Endothelial cell of umbilical vein (primary cell): ENCODE data around the gene RTN3. TPM values are rescaled to one million over a fixed set of nuclear protein-coding genes. Genes with fewer than 3 reads are reported as not detected.

ENCODE experiments used
- BruUV-seq: library from RNA; stranded (reverse); fragments of 400-500 nt; replicated peaks from 2 replicates; lab custom pipeline; 2021; lab: Mats Ljungman, UMichigan
- CTCF ChIA-PET: fragments of 300-600, 350-600 bp; sonication (Branson Sonifier 250); formaldehyde crosslinking; loops from one replicate; lab custom pipeline; 2021; ENCODE audit warnings: antibody characterized with exemption, inconsistent platforms; lab: Charles Lee
- POLR2A ChIA-PET: fragments of 300-600, 350-600 bp; sonication (Branson Sonifier 250); formaldehyde crosslinking; loops from one replicate; lab custom pipeline; 2021; ENCODE audit warnings: antibody characterized with exemption, inconsistent platforms; lab: Charles Lee
- DNase-seq: peaks from one replicate; pipeline ENCODE4 v3.0.0-alpha.2; 2011; ENCODE audit warnings: low read depth, low spot score
- FAIRE-seq: peaks from 2 replicates; lab custom pipeline; 2011; peaks lifted over from hg19 to GRCh38; lab: Jason Lieb, UNC
- H2AFZ ChIP-seq: 2 replicates; pipeline ENCODE4 v1.6.0; 2012; ENCODE audit warnings: low read depth, low read length, control low read depth, inconsistent platforms
- H3K27ac ChIP-seq: 2 replicates; pipeline ENCODE4 v1.5.1; 2011; ENCODE audit warnings: low read depth, mild to moderate bottlenecking, control low read depth, low read length, moderate library complexity; ENCODE audit not compliant: insufficient read depth
- H3K27me3 ChIP-seq, 2 experiments: 2 replicates each; pipeline versions ENCODE4 v1.6.0 to v1.6.1; 2011; ENCODE audit warnings: low read length in 2 of 2, mixed read lengths in 1 of 2; ENCODE audit not compliant: control insufficient read depth in 2 of 2, insufficient read depth in 2 of 2
- H3K36me3 ChIP-seq, 2 experiments: 2 replicates in 1 of 2; 3 replicates in 1 of 2; pipeline ENCODE4 v1.5.1; 2011; ENCODE audit warnings: low read length in 2 of 2, mild to moderate bottlenecking in 1 of 2, moderate library complexity in 1 of 2; ENCODE audit not compliant: control insufficient read depth in 2 of 2, insufficient read depth in 2 of 2; ENCODE audit errors: extremely low read depth in 1 of 2
- H3K4me1 ChIP-seq: 3 replicates; pipeline ENCODE4 v1.5.1; 2011; ENCODE audit warnings: mild to moderate bottlenecking, low read length; ENCODE audit not compliant: control insufficient read depth, insufficient read depth; ENCODE audit errors: extremely low read depth
- H3K4me2 ChIP-seq: 2 replicates; pipeline ENCODE4 v1.6.1; 2011; ENCODE audit warnings: low read length, control low read depth, mixed read lengths; ENCODE audit not compliant: insufficient read depth
- H3K4me3 ChIP-seq, 3 experiments: fragments of 200-600 bp in 1 of 3; sonication (generic), shearing (Covaris generic) in 1 of 3; replicated peaks in 1 of 3; 2 replicates each; pipeline ENCODE4 v1.5.1; 2011 to 2016; ENCODE audit warnings: control low read depth in 3 of 3, low read length in 3 of 3, mild to moderate bottlenecking in 2 of 3, inconsistent platforms in 1 of 3, low read depth in 1 of 3, moderate library complexity in 1 of 3; ENCODE audit not compliant: insufficient read depth in 1 of 3
- H3K79me2 ChIP-seq: 2 replicates; pipeline ENCODE4 v1.6.0; 2012; ENCODE audit warnings: low read length, inconsistent platforms; ENCODE audit not compliant: control insufficient read depth, insufficient read depth
- H3K9ac ChIP-seq: replicated peaks from 2 replicates; pipeline ENCODE3; 2011; ENCODE audit warnings: low read length, control low read depth; ENCODE audit not compliant: insufficient read depth; ENCODE audit errors: extremely low read depth
- H3K9me1 ChIP-seq: replicated peaks from 3 replicates; pipeline ENCODE4 v1.6.0; 2011; ENCODE audit warnings: mild to moderate bottlenecking, low read length; ENCODE audit not compliant: control insufficient read depth, insufficient read depth; ENCODE audit errors: extremely low read depth
- H3K9me3 ChIP-seq: replicated peaks from 2 replicates; pipeline ENCODE4 v1.5.1; 2012; ENCODE audit warnings: low read length, inconsistent platforms; ENCODE audit not compliant: control insufficient read depth, insufficient read depth
- H4K20me1 ChIP-seq: replicated peaks from 2 replicates; pipeline ENCODE3; 2011; ENCODE audit warnings: mild to moderate bottlenecking, low read length; ENCODE audit not compliant: control insufficient read depth, insufficient read depth; ENCODE audit errors: extremely low read depth
- EZH2 ChIP-seq: IDR thresholded peaks from 2 replicates; pipeline ENCODE4 v1.6.1; 2012; ENCODE audit warnings: borderline replicate concordance, low read depth, mild to moderate bottlenecking, moderate library complexity, low read length, inconsistent platforms; ENCODE audit not compliant: severe bottlenecking
- FOS ChIP-seq: IDR thresholded peaks from 2 replicates; pipeline ENCODE4 v1.6.1; 2011; ENCODE audit warnings: mild to moderate bottlenecking, low read length, moderate library complexity, borderline replicate concordance; ENCODE audit not compliant: insufficient read depth
- GATA2 ChIP-seq: IDR thresholded peaks from 2 replicates; pipeline ENCODE4 v1.7.0; 2011; ENCODE audit warnings: low read depth, mild to moderate bottlenecking, moderate library complexity, mixed read lengths, low read length; ENCODE audit not compliant: insufficient read length, insufficient read depth
- JUN ChIP-seq: IDR thresholded peaks from 2 replicates; pipeline ENCODE4 v1.6.1; 2011; ENCODE audit warnings: borderline replicate concordance, low read depth; ENCODE audit not compliant: insufficient read length, insufficient read depth
- MYC ChIP-seq: IDR thresholded peaks from one replicate; pipeline ENCODE4 v1.6.1; 2011; ENCODE audit warnings: mild to moderate bottlenecking, low read depth, low read length
- POLR2A ChIP-seq: IDR thresholded peaks from 2 replicates; pipeline ENCODE4 v1.6.1; 2012; ENCODE audit warnings: low read depth, mild to moderate bottlenecking, control low read depth, low read length
- POLR2AphosphoS5 ChIP-seq: IDR thresholded peaks from 2 replicates; pipeline ENCODE4 v1.6.1; 2012; ENCODE audit warnings: low read depth, mild to moderate bottlenecking, control low read depth, low read length, moderate library complexity; ENCODE audit not compliant: insufficient read depth
- dilution Hi-C: fragments of 300-500 bp; cut with MboI; formaldehyde crosslinking; loops from one replicate; pipeline ENCODE4 v1.15.0; 2019; ENCODE audit warnings: low sequenced_read_pairs; ENCODE audit not compliant: extremely low pct_ligation_motif_present
- intact Hi-C: fragments of 100-400 bp; cut with micrococcal nuclease; formaldehyde crosslinking; loops from one replicate; pipeline ENCODE4 v1.10.0; 2022
- polyA plus RNA-seq, 4 experiments: library from polyadenylated mRNA; depleted of rRNA in 3 of 4; stranded (reverse) in 3 of 4; unstranded in 1 of 4; fragments of >200 nt; gene quantifications; 2 replicates each; pipeline versions ENCODE4 v1.2.1 to v1.2.3, GENCODE V29; 2011 to 2012; ENCODE audit warnings: missing spikeins in 1 of 4
- total RNA-seq: library from RNA; stranded (reverse); gene quantifications from 2 replicates; pipeline ENCODE4 v1.2.3, GENCODE V29; 2021
- TF ChIP-seq, protein P1 (sequence below): IDR thresholded peaks from 2 replicates; pipeline ENCODE4 v1.6.1; 2011; ENCODE audit not compliant: insufficient read depth, insufficient read length
- TF ChIP-seq, protein P2 (sequence below), 2 donors: IDR thresholded peaks; 1 replicate in 1 of 2; 2 replicates in 1 of 2; pipeline ENCODE4 v1.5.1; 2011; ENCODE audit warnings: low read length in 2 of 2, mild to moderate bottlenecking in 2 of 2, moderate library complexity in 2 of 2, control low read depth in 1 of 2, inconsistent platforms in 1 of 2, low read depth in 1 of 2; ENCODE audit not compliant: insufficient read depth in 1 of 2; ENCODE audit errors: extremely low read depth in 1 of 2

Gene RTN3
- total and polyA plus RNA-seq, 2 donors (not counting 3 experiments of a cell fraction or from before 2014, with no cell fraction given): 90.6 to 112 TPM

DNA sequence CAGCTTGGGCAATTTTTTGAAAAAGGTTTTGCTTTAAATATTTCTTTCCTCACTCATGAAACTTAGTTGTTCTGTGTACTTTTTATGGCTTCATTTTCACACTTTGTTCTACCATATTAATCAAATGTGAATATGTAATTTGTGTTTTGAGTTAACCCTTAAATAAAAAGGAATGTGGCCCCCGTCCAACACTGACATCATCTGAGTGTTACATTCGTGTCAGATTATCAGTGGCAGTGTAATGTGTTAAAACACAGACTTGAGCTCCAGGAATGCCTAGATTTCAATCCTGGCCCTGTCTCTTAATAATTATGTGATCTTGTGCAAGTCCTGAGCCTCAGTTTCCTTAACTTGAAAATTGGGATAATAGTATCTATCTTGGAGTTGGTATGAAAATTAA lies 5.6 kb downstream of the RTN3 start:
- Histone ChIP-seq H3K9me1 (no peaks in the 10 kb centered on the region), H3K4me2 (no peak overlapping the region), H3K4me3 (no peak overlapping the region), H3K36me3 (no peaks in the 10 kb centered on the region), H3K27ac (no peak overlapping the region), H3K79me2 (peaks cover 90% of the 10 kb centered on the region), H3K9ac (no peak overlapping the region), H3K9me3 (no peaks in the 10 kb centered on the region), H2AFZ (no peak overlapping the region), H3K4me1 (peaks cover 12% of the 10 kb centered on the region), H3K27me3 (no peaks in the 10 kb centered on the region), H4K20me1 (peaks cover 3% of the 10 kb centered on the region)
- dilution Hi-C loops (no loop called here), intact Hi-C loops (no loop called here)
- TF ChIP-seq, protein P1, sequence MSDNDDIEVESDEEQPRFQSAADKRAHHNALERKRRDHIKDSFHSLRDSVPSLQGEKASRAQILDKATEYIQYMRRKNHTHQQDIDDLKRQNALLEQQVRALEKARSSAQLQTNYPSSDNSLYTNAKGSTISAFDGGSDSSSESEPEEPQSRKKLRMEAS: no peak
- no peak for TF ChIP-seq EZH2
- TF ChIP-seq POLR2A: no peak
- TF ChIP-seq POLR2AphosphoS5: no peak
- no peak for TF ChIP-seq JUN
- TF ChIP-seq, protein P2, sequence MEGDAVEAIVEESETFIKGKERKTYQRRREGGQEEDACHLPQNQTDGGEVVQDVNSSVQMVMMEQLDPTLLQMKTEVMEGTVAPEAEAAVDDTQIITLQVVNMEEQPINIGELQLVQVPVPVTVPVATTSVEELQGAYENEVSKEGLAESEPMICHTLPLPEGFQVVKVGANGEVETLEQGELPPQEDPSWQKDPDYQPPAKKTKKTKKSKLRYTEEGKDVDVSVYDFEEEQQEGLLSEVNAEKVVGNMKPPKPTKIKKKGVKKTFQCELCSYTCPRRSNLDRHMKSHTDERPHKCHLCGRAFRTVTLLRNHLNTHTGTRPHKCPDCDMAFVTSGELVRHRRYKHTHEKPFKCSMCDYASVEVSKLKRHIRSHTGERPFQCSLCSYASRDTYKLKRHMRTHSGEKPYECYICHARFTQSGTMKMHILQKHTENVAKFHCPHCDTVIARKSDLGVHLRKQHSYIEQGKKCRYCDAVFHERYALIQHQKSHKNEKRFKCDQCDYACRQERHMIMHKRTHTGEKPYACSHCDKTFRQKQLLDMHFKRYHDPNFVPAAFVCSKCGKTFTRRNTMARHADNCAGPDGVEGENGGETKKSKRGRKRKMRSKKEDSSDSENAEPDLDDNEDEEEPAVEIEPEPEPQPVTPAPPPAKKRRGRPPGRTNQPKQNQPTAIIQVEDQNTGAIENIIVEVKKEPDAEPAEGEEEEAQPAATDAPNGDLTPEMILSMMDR (IDR thresholded peaks at IDR 0.05; ENCODE audit: extremely low read depth in 1 of 2, insufficient read depth in 1 of 2, low read depth in 1 of 2, low read length in 2 of 2): no peak
- no peak for TF ChIP-seq GATA2
- TF ChIP-seq FOS: no peak
- no peak for TF ChIP-seq MYC
- CTCF ChIA-PET: interaction anchor here (0.6 to 1.4 kb wide), 4 partner anchors 14 to 204 kb away, joined by 3 read pairs; no protein-coding TSS in a partner anchor
- FAIRE-seq (no peak), DNase-seq (no peak)
- no TSS peak for BruUV-seq
- POLR2A ChIA-PET: no interaction called here
